Activated CD8-positive, alpha-beta memory T cell treated with anti-CD3 and anti-CD28 coated beads for 48 hours (primary cell): Measurements from ENCODE around the gene B3GALT6.

Source experiments
- DNase-seq, 3 experiments: peaks; one replicate each; pipeline ENCODE4 v3.0.0-alpha.2; 2020; ENCODE audit warnings: low read depth in 2 of 3, low spot score in 2 of 3

B3GALT6 gene

DNA sequence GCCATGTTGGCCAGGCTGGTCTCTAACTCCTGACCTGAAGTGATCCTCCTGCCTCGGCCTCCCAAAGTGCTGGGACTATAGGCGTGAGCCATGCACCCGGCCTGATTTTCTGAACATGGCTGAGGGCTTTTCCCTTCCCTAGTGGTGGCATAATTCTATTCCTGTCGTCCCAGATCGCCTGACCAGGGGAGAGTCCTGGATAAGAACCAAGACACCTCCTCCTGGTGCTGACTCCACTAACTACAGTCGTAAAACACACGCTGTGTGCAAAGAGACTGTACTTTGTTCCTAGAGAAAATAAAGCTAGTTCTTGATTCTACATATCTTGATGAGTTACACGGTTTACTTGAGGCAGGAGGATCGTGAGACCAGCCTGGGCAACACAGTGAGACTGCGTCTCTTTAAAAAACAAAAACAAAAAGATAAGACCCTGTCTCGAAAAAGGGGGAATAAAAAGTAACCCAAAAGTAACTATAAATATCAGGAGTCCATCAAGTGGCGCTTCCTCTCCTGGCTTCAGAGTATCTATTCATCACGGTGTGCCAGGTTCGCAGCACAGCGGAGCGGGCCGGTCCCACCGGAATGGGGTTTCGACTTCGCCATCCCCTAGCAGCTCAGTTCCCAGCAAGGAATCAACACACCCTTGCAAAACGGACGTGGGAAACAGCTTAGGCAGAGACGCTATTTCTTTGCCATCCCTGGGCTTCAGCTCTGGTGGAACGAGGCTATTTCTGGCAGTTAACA lies 1.2 kb upstream of the B3GALT6 start:
- no peak for DNase-seq

DNA sequence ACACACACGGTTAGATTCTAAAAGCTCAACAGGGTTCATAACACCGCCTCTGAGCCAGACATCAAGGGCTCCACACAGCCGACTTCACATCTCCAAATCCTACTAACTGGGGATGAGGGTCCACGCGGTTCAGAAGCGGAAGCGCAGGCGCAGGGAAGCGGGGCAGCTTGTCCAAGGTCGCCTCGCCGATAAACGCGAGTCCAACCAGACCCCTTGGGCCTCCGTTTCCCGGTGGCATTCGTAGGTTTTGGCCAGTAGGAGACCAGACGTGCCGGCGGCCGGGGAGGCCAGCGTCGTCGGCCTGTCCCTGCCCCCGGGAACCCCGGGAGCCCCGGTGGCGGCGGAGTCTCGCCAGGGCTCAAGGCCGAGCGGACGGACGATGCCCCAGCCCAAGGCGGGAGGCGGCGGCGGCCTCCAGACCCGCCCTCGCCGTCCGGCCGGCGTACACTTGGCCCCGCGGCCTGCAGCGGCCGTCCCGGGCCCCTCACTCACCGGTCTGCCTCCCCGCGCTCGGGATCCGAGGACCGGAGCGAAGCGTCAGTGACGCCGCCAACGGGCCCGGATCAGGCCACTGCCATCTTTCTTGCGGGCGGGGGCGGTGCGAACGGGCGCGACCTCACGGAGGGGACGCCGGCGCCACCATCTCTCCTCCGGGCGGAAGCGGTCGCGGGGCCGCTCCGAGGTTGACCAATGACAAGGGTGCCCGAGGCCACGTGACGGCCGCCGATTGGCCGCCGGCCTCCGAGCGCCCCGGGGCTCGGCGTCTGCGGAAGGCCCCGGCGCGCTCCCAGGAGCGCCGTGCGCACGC lies 433 bp upstream of the B3GALT6 start, which contains the start of gene SDF4:
Gene SDF4 (minus strand): TSS at position 602 of the 808 bp plus-strand sequence. CDS start 3,229 bp downstream, outside the sequence.
- peak; percentile 83 to 95 (median 90) for DNase-seq

DNA sequence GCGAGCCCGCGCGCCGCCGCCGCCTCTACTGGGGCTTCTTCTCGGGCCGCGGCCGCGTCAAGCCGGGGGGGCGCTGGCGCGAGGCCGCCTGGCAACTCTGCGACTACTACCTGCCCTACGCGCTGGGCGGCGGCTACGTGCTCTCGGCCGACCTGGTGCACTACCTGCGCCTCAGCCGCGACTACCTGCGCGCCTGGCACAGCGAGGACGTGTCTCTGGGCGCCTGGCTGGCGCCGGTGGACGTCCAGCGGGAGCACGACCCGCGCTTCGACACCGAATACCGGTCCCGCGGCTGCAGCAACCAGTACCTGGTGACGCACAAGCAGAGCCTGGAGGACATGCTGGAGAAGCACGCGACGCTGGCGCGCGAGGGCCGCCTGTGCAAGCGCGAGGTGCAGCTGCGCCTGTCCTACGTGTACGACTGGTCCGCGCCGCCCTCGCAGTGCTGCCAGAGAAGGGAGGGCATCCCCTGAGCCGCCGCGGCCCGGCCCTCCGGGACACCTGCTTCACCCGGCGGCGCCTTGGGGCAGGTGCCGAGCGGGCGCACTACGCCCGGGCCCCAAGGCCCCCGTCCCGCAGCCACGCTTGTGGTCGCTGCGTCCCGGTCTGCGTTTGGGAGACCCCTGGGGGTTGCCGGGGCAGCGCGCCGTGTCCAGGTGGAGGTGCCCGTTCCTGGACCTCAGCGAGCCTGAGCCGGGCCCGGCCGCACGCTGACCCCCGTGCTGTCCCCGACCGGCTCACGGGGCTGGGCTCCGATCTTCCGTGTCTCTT lies 944 bp downstream of the B3GALT6 start:
- DNase-seq: no peak

DNA sequence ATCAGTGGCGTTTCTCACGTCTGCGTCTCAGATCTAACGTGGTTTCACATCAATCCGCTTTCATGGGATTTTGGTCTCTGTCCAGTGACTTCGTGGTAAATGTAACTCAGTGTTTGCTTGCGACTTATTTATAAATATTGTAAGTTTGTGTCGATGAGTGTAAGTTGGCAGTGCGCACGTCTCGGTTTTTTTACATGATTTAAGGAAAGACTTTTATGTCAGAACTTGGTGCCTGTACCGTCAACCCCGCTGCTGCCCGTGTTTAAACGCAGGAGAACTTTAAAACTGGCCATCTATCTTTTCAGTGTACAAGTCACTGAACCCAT lies 1.5 kb downstream of the B3GALT6 start:
- DNase-seq: no peak

DNA sequence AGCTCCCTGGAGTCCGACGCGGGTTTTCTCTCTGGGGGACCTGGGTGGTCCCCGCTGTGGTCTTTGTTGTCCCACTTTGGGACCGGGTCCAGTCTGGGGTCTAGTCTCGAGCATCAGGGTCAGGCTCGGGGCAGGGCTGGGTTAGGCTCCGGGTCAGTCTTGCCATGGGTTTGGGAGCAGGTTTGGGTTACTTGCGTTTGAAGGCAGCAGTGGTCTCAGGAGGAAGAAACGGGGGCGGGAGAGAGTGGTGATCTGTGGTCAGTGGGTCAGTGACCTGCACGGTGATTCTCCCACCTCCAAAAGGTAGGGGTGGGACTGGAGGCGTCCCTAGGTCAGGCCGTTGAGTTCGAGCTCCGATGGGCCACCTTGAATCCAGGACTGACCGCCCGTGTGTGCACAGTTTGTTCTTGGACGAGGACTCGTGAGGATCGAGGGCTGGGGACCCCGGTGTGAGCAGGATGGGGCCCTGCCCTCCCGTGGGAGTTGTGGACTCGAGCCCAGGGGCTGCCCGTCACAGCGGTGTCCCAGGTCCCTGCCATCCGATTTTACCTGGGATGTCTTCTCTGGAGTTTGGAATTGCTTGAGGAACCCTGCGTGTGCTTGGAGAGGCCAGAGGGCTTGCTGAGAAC lies 2.3 kb downstream of the B3GALT6 start:
- no peak for DNase-seq

DNA sequence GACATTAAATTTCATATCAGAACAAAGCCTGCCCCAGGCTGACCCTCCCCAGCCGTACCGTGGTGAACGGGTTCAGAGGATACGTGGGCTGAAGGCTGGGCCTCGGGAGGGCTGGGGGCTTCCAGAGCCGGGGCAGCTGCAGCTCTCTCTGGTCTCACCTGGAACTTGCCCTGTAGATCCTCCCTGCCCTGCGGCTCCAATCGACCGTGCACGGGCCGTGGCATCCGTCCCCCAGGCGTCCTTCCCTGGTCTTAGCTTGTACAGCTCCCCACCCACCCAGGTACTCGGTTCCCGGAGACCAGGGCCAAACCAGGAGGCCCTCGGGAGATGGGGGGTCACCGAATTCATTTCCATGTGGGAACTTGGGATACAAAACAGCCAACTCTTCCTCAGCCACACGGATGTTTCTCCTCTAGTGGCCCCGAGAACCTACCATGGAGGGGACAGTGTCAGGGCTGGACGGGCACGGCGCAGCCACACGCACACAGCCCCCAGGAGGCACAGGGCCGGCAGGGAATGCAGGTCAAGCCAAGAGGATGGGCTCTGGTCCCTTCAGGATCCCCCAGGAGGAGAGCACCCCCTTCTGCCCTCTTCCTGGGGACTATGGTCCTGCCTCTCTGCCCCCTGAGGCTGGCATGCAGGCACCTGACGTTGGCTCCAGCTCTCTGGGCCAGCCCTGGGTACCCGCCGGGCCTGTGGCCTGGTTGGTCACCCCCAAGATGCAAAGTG lies 3.1 kb downstream of the B3GALT6 start:
- DNase-seq: no peak

DNA sequence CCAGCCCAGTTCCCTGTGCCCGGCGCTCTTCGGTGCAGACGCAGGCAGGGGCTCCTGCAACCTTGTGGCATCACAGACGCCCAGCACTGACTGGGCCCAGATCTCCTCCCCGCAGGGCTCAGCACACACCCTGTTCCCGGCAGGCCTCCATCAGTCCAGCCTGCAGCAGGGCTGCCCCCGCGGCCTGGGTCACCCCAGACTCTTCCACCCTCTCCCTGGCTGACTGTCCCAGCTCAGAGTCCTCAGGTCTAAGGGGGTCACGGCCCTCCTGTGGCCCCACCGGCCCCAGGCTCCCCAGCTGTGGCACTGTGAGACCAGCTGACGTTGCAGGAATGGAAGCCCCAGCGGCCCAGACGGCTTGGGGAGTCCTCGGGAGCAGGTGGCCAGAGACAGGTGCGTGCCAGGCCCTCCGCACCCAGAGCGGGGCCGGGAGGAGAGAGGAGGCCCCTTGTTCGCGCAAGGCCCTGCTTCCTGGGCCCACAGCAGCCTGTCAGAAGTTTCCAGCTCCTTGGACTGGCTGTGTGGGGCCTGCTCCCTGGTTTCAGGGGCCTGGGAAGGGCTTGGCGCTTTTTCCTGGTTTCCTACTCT lies 4.2 kb downstream of the B3GALT6 start:
- no peak for DNase-seq

DNA sequence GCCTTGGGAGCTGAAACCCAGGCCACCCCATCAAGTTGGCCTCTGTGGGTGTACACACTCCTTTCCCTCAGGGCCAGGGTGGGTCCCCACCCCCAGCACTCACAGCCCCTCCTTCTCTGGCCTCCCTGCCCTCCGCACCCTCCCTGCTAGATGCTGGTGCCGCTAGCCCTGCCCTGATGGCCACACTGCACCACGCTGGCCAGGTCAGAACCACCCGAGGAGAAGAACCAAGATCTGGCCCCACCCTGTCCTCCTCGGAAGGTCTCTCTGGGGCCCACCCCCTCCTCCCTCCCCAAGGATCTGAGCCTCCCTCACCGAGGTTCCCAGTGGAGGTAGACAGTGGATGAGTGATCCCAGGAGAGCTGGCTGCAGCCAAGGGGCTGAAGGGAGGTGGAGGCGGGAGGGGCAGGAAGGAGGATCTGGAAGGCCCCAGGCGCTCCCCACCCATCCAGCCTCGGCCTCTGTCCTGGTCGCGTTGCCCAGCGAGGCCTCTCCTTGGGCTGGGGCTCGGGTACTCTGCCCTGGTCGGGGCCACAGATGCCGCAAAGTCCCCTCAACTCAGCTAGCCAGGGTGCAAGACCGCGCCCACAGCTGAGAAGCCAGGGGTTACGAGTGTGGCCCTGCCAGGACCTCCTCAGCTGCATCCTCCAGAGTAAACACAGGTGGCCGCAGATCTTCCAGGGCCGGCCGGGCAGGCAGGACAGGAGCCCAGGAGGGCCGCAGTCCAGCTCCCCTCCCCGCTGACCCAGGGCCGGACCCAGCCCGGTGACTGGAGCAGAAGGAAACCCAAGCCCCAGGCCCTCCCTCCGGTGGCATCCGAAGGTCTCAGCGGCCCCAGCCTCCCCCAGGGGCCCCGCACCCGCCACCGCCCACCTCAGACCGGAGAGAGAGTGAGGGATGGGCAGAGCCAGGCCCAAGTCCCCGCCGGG lies 5.2 kb downstream of the B3GALT6 start:
- DNase-seq: no peak

DNA sequence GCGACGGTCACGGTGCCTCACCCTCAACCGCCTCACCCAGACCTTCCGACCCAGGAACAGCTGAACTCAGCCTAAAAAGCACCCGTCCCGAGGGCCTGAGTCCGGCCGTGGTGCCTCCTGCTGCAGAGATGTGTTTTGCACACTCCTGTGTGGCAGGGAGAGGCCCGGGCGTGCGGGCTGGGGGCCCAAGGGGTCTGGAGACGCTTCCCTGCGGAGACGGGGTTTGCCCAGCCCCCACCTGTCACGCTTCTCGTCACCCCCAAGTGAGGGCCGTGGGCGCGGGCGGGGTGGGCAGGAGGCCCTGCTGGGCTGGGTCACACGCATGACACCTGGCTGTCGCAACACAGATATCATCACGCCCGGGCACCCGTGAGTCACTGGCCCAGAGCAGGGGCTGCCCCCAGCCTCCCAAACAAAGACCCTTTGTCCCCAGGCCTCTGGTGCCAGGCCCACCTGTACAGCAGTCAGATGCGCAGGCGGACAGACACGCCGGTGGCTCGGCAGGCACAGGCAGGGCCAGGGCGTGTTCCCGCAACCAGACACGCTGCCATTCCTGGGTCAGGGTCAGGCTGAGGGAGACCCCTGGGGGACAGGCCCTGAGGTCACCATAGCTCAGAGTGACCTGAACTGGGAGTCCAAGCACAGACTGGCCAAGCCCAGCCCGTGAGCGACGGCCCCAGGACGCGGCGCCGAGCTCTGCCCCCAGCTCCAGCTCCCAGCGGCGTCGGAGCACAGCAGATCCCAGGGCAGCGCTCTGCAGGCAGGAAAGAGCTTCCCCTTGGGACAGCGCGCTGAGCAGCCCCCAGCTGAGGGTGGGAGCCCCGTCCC lies 6.1 kb downstream of the B3GALT6 start:
- DNase-seq: no peak

DNA sequence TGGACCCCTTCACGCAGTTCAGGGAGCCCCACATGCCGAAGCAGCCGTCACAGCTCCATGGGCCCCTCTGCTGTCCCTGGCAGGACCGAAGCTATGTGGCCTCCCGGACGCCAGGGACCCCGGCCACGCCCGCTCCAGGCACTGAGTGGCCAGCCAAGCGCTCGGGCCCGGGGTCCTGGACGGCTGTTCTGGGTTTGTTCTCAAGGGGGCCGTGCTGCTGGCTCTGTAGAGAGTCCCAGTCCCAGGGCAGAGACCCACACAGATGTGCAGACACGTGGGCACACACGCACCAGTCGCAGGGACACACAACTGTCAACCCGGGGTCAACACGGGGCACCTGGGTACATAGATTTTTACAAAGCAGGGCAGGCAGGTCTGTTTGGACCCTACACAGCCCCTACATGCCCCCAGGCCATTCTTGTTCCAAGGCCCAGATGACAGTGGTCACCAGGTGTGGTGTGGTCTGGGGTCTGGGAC lies 6.7 kb downstream of the B3GALT6 start:
- no peak for DNase-seq

DNA sequence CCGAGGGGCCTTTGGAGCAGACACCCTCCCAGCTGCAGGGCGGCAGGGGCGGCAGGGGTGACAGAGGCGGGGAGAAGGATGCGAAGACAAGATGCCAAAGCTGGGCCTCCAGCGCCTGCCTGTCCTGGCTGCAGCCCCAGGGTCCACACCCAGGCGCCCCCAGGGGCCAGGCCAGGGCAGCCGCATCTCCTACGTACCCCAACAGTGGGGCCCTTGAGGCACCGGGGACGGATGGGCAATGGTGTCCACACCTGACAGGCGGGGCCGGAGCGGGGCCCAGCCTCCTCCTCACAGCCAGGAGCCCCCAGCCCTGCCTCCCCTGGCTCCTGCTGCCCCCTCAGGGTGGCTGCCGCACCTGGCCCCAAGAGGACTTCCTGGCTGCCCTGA lies 7.2 kb downstream of the B3GALT6 start:
- no peak for DNase-seq

DNA sequence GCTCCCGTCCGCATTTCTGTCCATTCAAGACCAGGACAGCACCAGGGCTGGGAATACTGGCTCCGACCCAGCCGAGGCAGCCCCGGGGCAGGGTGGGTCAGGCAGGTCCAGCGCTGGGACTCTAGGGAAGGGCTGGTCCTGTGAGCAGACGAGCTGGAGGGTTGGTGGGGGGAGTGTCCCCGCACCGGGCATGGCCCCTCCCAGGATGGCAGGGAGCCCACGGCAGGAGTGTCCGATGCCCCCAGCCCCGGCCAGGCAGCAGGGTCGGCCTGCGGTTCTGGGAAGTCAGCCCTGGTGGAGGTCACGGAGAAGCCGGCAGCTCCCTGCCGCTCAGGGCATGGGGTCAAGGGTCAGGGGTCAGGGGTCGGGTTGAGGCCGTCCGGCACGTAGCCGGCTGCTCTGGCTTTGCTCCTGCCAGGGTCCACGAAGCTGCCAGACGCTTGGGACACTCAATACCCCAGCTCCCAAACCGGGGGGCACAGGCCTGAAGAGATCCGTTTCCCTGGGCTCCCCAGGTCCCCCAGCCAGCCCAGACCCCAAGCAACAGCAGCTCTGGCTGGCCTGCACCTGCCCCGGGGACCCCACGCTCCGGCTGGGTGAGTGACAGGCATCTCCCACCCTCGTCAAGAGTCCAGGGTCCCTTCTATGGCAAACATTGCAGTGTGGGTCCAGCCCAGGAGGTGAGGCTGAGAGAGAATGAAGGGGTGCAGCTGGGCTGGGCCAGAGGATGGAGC lies 7.7 kb downstream of the B3GALT6 start:
- no peak for DNase-seq

DNA sequence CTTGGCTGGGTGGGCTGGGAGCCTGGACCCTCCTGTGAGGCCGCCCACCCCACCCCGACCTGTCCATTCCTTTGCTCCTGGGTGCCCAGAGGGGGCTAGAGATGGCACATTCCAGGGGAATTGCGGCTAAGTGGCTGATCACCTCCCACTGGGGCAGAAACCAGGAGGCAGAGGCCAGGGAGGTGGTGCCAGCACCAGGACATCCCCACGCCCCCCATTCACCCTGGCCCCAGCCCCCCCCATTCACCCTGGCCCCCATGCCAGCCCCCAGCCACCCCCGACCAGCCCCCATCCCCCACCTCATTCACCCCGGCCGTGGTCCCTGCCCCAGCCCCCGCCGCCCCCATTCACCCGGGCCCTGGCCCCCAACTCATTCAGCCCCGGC lies 8.3 kb downstream of the B3GALT6 start:
- DNase-seq: no peak

DNA sequence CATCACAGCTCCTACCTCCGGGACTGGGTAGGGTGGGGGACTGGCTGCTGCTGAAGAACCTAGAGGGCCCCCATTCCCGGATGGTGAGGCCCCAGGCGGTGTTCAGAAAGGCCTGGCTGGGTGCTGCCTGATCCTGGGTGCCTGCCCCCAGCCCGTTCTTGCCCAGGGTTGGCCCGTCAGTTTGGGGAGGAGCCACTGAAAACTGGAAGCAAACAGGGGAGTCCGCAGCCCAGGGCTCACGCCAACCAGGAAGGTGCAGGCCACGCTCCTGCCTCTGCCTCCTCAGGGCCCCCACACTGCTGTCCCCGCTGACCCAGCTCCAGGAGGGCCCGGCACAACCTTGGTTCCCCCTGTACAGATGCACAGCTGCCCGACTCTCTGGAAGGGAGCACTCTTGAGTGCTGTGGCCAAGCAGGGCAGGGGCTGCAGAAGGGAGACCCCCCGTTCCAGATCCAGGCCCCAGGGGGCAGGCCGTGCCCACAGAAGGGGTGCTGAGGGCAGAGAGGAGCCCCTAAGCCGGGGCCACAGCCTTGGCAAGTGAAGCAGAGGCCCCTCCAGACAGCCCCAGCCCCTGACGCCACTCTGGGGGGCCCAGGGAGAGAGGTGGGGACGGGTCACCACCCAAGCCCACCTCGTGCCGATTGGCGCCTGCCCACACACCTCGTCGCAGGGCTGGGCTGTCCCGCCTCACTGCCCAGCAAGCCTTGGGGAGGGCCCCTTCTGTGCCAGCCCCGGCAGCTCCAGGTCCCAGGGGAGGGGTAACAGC lies 9.0 kb downstream of the B3GALT6 start:
- no peak for DNase-seq

DNA sequence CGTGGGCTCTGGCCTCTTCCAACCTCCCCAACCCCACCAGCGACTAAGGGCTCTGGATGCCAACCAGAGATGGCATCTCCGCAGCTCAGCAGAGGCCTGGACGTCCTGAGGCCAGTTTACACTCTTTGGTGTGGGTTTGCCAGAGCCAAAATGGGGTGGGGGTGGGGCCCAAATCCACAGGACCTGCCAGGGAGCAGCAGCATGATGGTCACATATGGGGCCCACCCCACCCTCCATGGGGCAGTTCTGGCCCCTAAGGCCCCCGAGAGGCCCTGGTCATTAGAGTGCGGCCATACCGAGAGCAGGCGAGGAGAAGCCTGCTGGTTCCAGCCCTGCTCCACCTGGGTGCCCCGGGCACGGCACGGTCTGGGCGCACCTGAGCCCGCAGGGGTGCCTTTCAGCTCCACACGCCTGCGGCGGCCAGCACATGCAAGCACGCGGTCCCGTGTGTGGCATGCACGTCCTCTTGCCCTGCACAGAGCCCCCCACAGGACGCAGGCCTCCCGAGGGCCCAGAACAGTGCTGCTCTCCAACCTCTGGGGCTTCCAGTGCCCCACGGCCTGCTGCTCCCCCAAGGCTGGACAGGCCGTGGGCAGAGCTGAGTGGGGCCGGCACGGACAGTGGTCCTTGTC lies 9.7 kb downstream of the B3GALT6 start:
- DNase-seq: no peak

DNA sequence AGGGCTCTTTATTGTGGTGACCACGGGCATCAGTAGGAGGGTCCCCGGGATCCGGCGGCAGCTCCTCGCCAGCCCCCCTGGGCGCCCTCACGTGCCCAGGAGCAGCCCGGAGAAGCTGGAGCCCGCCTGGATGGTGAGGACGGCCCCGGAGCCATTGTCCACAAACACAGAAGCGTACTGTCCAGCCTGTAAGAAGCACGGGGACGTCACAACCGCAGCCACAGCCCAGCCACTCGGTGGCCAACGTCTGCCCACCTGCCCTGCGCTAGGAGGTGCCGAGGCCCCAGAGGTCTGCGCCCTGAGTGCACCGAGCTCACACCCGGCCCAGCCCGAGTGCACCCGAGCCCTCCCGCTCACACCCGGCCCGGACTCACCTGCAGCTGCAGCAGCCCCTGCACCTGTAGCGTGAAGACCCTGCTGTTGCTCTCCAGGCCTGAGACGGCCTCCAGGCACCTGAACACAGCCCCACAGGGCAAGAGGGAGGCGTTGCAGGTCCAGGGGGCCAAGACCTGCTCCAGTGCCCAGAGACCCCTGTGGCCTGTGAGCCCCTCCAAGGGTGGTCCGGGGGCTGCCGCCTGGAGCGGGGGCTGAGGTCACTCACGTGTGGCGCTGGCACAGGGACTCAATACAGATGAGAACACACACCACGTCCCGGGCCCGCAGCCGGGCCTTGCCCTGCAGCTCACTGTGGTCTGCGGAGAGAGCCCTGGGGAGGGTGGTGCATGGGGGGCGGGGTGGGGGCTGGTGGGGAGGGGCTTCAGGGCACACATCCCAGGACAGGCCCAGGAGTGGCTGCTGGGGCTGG lies 10.6 kb downstream of the B3GALT6 start:
- no peak for DNase-seq
